Mucosa of descending colon (tissue), 3 donors: ENCODE data around the gene CACHD1. TPM values are rescaled to one million over a fixed set of nuclear protein-coding genes. Genes with fewer than 3 reads are reported as not detected.
A peak's percentile ranks its signal among the peaks of the same experiment; 100 is the strongest.

ENCODE experiments used
- ATAC-seq: fragments of 200-7000 bp; cut with Tn5 transposase; one replicate; pipeline ENCODE4 v1.9.1; 2020; ENCODE audit warnings: mild to moderate bottlenecking, moderate library complexity
- DNase-seq, 3 donors: peaks; one replicate each; pipeline ENCODE4 v3.0.0-alpha.2; 2020
- H3K36me3 ChIP-seq: fragments of 200-600 bp; one replicate; pipeline ENCODE4 v1.8.0; 2021; ENCODE audit warnings: low read depth, mild to moderate bottlenecking
- H3K4me1 ChIP-seq: fragments of 200-600 bp; one replicate; pipeline ENCODE4 v1.8.0; 2021; ENCODE audit warnings: low read depth, mild to moderate bottlenecking
- H3K4me3 ChIP-seq: fragments of 200-600 bp; one replicate; pipeline ENCODE4 v1.8.0; 2021; ENCODE audit warnings: mild to moderate bottlenecking
- H3K9me3 ChIP-seq: fragments of 200-600 bp; one replicate; pipeline ENCODE4 v1.8.0; 2021; ENCODE audit warnings: mild to moderate bottlenecking
- intact Hi-C, 2 donors: fragments of 100-400 bp; cut with DNase I in 1 of 2; cut with micrococcal nuclease in 1 of 2; formaldehyde crosslinking; loops; one replicate each; pipeline versions ENCODE4 v1.11.0 to v1.11.1; 2022; cut with DNase I, micrococcal nuclease
- total RNA-seq, 3 donors: library from RNA; stranded (reverse); fragmentation: NEBNext Ultra II Directional in 2 of 3; extraction: Animal tissue kit (Norgen Biotek cat#: 25700) in 2 of 3; gene quantifications; one replicate each; pipeline versions ENCODE4 v1.2.1 to v1.2.4, GENCODE V29; 2021 to 2023
- TF ChIP-seq, protein P1 (sequence below): fragments of 200-600 bp; IDR thresholded peaks from one replicate; pipeline ENCODE4 v1.8.0; 2022; ENCODE audit warnings: antibody characterized with exemption, mild to moderate bottlenecking
- donor health status: DM: no; HTN: no; CAD: no; lungs with moderate emphysema.
- donor health status: DM: no; HTN: no; CAD: no.
- donor health status: DM: no; HTN: yes; CAD: no.

CACHD1 gene
- total RNA-seq, 3 donors from 2014 or later = 1.3 to 3.7 (median 2.7) TPM

DNA sequence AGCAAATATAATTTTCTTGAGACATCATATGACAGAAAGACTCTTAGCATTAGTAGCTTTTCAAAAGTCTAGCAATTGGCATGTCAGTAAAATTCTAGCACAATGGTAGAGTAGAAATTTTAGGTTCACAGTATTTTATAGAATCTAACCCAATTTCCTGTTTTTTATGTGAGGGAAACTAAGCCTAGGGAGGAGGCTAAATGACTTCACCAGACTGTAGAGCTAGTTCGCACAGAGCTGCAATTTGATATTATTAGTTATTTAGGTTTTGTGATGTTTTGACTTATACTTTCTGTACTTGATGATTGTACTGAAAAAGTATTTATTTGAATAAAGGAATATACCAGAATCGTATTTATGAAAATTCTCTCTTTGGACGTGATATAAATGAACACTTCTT, 68.5 kb downstream of the CACHD1 start:
- Histone ChIP-seq H3K4me1 (peaks cover 11% of the 10 kb centered on the region), H3K36me3 (no peaks in the 10 kb centered on the region), H3K4me3 (no peak overlapping the region), H3K9me3 (no peaks in the 10 kb centered on the region)
- no peak for DNase-seq
- intact Hi-C loops = no loop called here
- TF ChIP-seq, protein P1, sequence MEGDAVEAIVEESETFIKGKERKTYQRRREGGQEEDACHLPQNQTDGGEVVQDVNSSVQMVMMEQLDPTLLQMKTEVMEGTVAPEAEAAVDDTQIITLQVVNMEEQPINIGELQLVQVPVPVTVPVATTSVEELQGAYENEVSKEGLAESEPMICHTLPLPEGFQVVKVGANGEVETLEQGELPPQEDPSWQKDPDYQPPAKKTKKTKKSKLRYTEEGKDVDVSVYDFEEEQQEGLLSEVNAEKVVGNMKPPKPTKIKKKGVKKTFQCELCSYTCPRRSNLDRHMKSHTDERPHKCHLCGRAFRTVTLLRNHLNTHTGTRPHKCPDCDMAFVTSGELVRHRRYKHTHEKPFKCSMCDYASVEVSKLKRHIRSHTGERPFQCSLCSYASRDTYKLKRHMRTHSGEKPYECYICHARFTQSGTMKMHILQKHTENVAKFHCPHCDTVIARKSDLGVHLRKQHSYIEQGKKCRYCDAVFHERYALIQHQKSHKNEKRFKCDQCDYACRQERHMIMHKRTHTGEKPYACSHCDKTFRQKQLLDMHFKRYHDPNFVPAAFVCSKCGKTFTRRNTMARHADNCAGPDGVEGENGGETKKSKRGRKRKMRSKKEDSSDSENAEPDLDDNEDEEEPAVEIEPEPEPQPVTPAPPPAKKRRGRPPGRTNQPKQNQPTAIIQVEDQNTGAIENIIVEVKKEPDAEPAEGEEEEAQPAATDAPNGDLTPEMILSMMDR = no peak
- no peak for ATAC-seq

DNA sequence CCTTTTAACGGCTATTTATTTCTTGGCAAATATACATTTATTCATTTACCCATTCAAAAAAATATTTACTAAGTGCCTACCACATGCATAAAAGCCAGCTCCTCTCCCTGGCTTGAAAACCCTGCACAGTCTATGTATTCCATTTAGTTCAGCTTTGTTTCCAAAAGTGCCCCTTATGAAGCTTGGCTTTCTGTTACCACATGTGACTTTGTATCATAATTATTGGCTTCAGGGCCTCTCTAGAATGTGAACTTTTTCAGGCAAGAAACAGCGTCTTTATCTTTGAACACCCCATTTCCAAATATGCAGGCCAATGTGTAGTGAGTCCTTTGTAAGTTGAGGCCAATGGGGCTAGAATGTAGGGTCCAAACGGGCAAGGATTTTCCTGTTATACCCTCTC, 69.4 kb downstream of the CACHD1 start:
- intact Hi-C loops = no loop called here
- TF ChIP-seq, protein P1 = no peak
- Histone ChIP-seq H3K4me3 (no peak overlapping the region), H3K36me3 (no peaks in the 10 kb centered on the region), H3K4me1 (peaks cover 11% of the 10 kb centered on the region), H3K9me3 (no peaks in the 10 kb centered on the region)
- ATAC-seq (no peak), DNase-seq (no peak)

DNA sequence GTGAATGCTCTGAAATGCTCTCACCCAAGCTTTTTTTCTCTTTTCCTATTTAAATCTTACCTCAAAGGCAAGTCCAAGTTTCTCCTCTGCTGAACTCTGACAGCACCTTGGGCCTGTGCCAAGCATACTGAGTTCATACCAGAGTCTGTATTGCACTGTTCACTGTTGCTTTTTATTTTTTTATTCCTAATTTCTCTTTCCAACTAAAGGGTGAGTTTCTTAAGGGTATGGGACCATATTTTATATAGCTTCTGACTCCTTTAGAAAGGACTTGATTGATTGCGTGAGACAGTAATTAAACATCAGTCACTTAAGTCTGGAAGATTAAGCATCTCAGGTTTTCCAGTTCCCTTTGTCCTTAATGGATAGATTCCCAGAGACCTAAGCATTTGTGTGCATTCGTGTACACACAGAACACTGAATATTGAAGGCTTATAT, 69.9 kb downstream of the CACHD1 start:
- TF ChIP-seq, protein P1 = no peak
- Histone ChIP-seq H3K4me3 (no peak overlapping the region), H3K4me1 (peaks cover 11% of the 10 kb centered on the region), H3K36me3 (no peaks in the 10 kb centered on the region), H3K9me3 (no peaks in the 10 kb centered on the region)
- intact Hi-C loops = no loop called here
- ATAC-seq = no peak
- peak; percentile 39 to 72 (median 48) for DNase-seq

DNA sequence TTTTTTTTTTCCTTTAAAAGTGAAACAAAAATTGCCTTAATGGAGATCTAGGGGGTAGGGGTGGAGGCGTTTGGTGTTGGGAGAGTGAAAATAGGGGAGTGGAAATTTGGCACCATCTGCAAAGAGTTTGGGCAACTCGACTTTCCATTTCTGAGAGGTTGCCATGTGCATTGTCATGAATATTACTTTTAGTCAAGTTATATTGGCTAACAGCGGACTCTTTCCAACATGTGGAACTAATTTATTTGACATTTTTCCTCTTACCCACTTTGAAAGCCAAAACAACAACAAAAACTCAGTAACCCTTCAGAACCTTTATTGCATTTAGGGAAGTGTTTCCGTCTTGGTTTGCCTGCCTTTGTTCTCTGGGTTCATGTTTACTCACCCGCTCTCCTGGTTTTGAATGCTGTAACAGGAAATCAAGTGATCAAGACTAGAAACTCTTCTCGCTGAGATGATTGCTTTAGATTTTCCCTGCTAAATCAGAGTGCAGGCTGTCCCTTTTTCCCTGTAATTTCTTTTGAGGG, 70.4 kb downstream of the CACHD1 start:
- peak in 1 of 3 donors; percentile 14 for DNase-seq
- H3K4me3 ChIP-seq = no peak overlapping the region
- peaks cover 11% of the 10 kb centered on the region for H3K4me1 ChIP-seq
- peak; percentile 67 for ATAC-seq
- no peaks in the 10 kb centered on the region for H3K9me3 ChIP-seq
- TF ChIP-seq, protein P1 = no peak
- intact Hi-C loops = no loop called here
- H3K36me3 ChIP-seq = no peaks in the 10 kb centered on the region

DNA sequence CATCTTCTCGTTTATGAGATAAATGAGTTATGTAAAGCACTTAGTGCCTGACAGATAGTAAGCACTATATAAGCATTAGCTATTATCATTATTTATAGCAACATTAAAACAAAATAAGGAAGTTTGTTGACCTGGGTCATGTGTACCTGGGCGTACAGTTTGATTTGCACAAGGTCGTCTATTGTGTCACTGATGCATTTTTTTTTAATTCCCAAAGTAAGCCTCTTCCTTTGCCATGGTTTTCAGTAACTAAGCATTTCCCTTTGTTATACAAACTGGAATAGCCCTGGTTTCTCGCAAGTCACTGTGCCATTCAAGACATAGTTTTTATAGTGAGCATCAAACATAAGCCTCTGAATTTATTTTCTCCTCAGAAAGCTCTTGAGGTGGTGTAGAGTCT, 72.2 kb downstream of the CACHD1 start:
- Histone ChIP-seq H3K4me3 (no peak overlapping the region), H3K9me3 (no peaks in the 10 kb centered on the region), H3K4me1 (peaks cover 4% of the 10 kb centered on the region), H3K36me3 (no peaks in the 10 kb centered on the region)
- TF ChIP-seq, protein P1 = no peak
- intact Hi-C loops = no loop called here
- ATAC-seq = no peak
- DNase-seq = no peak

DNA sequence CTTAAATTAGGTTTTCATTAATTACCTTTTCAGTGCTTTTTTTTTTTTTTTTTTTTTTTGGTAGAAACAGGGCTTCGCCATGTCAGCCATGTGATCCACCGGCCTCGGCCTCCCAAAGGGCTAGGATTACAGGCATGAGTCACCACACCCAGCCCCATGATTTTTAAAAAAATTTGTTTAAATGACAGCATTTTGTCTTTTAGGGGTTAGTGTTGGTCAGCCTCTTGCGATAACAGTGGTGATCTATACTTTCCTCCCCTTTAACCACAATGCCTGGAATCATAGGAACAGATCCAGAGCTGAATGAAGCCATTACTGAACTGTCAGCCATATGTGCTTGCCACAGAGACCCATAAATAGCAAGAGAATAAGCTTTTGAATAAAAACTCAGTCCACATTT, 73.9 kb downstream of the CACHD1 start:
- TF ChIP-seq, protein P1 = no peak
- ATAC-seq (no peak), DNase-seq (no peak)
- intact Hi-C loops = no loop called here
- Histone ChIP-seq H3K4me3 (no peak overlapping the region), H3K36me3 (no peaks in the 10 kb centered on the region), H3K9me3 (no peaks in the 10 kb centered on the region), H3K4me1 (no peaks in the 10 kb centered on the region)
